ENCODE results near the gene TBX4. TPM values are rescaled to one million over a fixed set of nuclear protein-coding genes. Genes with fewer than 3 reads are reported as not detected.

Gene TBX4
- total and polyA plus RNA-seq, 2 experiments from 2014 or later, result 13.9 to 15.4 TPM

DNA sequence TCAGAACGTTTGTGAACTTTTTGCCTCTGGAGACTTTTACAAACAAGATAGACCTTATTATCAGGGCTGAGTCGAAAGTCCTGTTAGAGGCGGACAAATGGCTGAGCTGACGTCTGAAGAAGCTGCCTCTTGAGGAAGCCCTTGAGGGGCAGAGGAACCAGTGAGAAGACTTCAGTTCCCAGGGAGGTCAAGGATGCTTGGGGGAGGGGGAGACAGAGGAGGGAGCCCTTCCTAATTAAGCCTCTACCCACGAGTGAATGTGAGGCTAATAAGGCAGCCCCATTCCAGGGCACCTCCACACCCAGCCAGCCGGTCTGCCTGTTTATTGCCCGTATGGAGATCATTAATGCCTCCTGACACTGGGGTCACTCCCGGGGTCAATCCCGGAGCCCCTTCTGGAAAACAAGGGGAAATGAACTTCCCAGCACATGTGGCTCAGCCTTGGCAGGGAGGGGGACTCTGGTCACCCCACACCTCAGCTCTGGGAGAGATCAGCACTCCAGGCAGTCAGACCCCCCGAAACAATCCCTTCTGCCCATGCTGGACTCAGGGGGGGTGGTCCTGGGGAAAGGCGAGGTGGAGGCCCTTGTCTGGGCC, 9.2 kb upstream of the TBX4 start:
- Histone ChIP-seq H3K4me3 (no peak overlapping the region), H3K79me2 (no peaks in the 10 kb centered on the region), H3K27me3 (no peaks in the 10 kb centered on the region), H4K20me1 (ENCODE audit: insufficient read depth, poor library complexity, severe bottlenecking) (no peaks in the 10 kb centered on the region), H3K27ac (peak overlapping the region; percentile 80), H3K4me2 (no peak overlapping the region), H3K9me3 (ENCODE audit: low read depth) (no peaks in the 10 kb centered on the region), H3K36me3 (replicated peaks; ENCODE audit: insufficient read depth, low read depth) (no peaks in the 10 kb centered on the region), H2AFZ (no peak overlapping the region), H3K4me1 (ENCODE audit: insufficient read depth) (peaks cover 18% of the 10 kb centered on the region), H3K9me2 (replicated peaks; ENCODE audit: insufficient read depth) (no peaks in the 10 kb centered on the region)
- peak; percentile 48 for DNase-seq (ENCODE audit: low spot score)
- WGBS (ENCODE audit: low lambda C conversion rate, missing lambda C conversion rate), result 45% methylated on average over 11 of the region's 11 CpGs
- TF ChIP-seq, protein P1, sequence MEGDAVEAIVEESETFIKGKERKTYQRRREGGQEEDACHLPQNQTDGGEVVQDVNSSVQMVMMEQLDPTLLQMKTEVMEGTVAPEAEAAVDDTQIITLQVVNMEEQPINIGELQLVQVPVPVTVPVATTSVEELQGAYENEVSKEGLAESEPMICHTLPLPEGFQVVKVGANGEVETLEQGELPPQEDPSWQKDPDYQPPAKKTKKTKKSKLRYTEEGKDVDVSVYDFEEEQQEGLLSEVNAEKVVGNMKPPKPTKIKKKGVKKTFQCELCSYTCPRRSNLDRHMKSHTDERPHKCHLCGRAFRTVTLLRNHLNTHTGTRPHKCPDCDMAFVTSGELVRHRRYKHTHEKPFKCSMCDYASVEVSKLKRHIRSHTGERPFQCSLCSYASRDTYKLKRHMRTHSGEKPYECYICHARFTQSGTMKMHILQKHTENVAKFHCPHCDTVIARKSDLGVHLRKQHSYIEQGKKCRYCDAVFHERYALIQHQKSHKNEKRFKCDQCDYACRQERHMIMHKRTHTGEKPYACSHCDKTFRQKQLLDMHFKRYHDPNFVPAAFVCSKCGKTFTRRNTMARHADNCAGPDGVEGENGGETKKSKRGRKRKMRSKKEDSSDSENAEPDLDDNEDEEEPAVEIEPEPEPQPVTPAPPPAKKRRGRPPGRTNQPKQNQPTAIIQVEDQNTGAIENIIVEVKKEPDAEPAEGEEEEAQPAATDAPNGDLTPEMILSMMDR (IDR thresholded peaks at IDR 0.05; ENCODE audit: poor library complexity), result no peak
- TF ChIP-seq EZH2 (IDR thresholded peaks at IDR 0.05; ENCODE audit: borderline replicate concordance) (no peak), EZH2phosphoT487 (IDR thresholded peaks at IDR 0.05; ENCODE audit: low read depth, severe bottlenecking, unreplicated experiment) (no peak)

GRCh38 chr17:61443475-61443882, 8.7 kb upstream of the TBX4 start:
- Histone ChIP-seq H3K4me2 (no peak overlapping the region), H4K20me1 (ENCODE audit: insufficient read depth, poor library complexity, severe bottlenecking) (no peaks in the 10 kb centered on the region), H3K4me1 (ENCODE audit: insufficient read depth) (peaks cover 18% of the 10 kb centered on the region), H3K9me2 (replicated peaks; ENCODE audit: insufficient read depth) (no peaks in the 10 kb centered on the region), H2AFZ (no peak overlapping the region), H3K36me3 (replicated peaks; ENCODE audit: insufficient read depth, low read depth) (no peaks in the 10 kb centered on the region), H3K79me2 (peaks cover under 1% of the 10 kb centered on the region), H3K27ac (peak overlapping the region; percentile 80), H3K27me3 (peaks cover under 1% of the 10 kb centered on the region), H3K9me3 (ENCODE audit: low read depth) (no peaks in the 10 kb centered on the region), H3K4me3 (no peak overlapping the region)
- 56% methylated on average over 14 of the region's 18 CpGs for WGBS (ENCODE audit: low lambda C conversion rate, missing lambda C conversion rate)
- no peak for TF ChIP-seq EZH2 (IDR thresholded peaks at IDR 0.05; ENCODE audit: borderline replicate concordance)
- TF ChIP-seq, protein P1 (IDR thresholded peaks at IDR 0.05; ENCODE audit: poor library complexity), result no peak
- no peak for TF ChIP-seq EZH2phosphoT487 (IDR thresholded peaks at IDR 0.05; ENCODE audit: low read depth, severe bottlenecking, unreplicated experiment)
- no peak for DNase-seq (ENCODE audit: low spot score)

- H3K27ac ChIP-seq, result peak overlapping the region; percentile 80
- WGBS (ENCODE audit: low lambda C conversion rate, missing lambda C conversion rate), result 90% methylated on average over 13 of the region's 13 CpGs
- H3K27me3 ChIP-seq, result peaks cover 2% of the 10 kb centered on the region
These were observed 8.1 kb upstream of the TBX4 start for GRCh38 chr17:61444075-61444474.

More at GRCh38 chr17:61444075-61444474, 8.1 kb upstream of the TBX4 start:
- TF ChIP-seq, protein P1 (IDR thresholded peaks at IDR 0.05; ENCODE audit: poor library complexity), result no peak
- no peak for TF ChIP-seq EZH2 (IDR thresholded peaks at IDR 0.05; ENCODE audit: borderline replicate concordance)
- TF ChIP-seq EZH2phosphoT487 (IDR thresholded peaks at IDR 0.05; ENCODE audit: low read depth, severe bottlenecking, unreplicated experiment), result no peak
- no peaks in the 10 kb centered on the region for H4K20me1 ChIP-seq (ENCODE audit: insufficient read depth, poor library complexity, severe bottlenecking)
- peaks cover 18% of the 10 kb centered on the region for H3K4me1 ChIP-seq (ENCODE audit: insufficient read depth)
- H2AFZ ChIP-seq, result no peak overlapping the region
- H3K36me3 ChIP-seq (replicated peaks; ENCODE audit: insufficient read depth, low read depth), result no peaks in the 10 kb centered on the region
- H3K9me2 ChIP-seq (replicated peaks; ENCODE audit: insufficient read depth), result no peaks in the 10 kb centered on the region
- H3K79me2 ChIP-seq, result peaks cover 6% of the 10 kb centered on the region
- no peak for DNase-seq (ENCODE audit: low spot score)
- H3K4me2 ChIP-seq, result no peak overlapping the region
- H3K9me3 ChIP-seq (ENCODE audit: low read depth), result no peaks in the 10 kb centered on the region
- no peak overlapping the region for H3K4me3 ChIP-seq
